Ramos (cell line): Measurements from ENCODE around the gene AOC2.
"Not testable (repeated sequence)": the region's sequence is repeated elsewhere in the genome, so short reads cannot be mapped to it uniquely, and the experiment has no call there.

Experiments
- in situ Hi-C: fragments of 300-500 bp; cut with MboI; formaldehyde crosslinking; loops from one replicate; pipeline ENCODE4 v1.14.3; 2022; ENCODE audit warnings: low sequenced_read_pairs; ENCODE audit not compliant: unreplicated experiment

AOC2 gene

DNA sequence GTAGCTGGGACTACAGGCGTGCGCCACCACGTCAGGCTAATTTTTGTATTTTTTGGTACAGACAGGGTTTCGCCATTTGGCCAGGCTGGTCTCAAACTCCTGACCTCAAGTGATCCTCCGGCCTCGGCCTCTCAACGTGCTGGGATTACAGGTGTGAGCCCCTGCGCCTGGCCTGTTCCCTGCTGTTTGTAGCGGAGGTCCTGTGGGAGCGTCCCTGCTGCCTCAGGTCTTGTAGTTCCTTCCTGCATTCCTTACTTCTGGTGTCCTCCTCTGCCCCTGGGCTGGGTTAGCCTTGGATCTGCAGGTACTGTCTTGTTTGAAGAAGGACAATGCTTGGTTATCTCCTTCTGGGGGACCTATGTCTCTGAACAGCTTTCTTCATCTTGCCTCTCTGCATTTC, 32.7 kb downstream of the AOC2 start:
- in situ Hi-C loops: no loop called here

- in situ Hi-C loops: no loop called here
Observed at GRCh38 chr17:42878123-42878880, 33.9 kb downstream of the AOC2 start.

DNA sequence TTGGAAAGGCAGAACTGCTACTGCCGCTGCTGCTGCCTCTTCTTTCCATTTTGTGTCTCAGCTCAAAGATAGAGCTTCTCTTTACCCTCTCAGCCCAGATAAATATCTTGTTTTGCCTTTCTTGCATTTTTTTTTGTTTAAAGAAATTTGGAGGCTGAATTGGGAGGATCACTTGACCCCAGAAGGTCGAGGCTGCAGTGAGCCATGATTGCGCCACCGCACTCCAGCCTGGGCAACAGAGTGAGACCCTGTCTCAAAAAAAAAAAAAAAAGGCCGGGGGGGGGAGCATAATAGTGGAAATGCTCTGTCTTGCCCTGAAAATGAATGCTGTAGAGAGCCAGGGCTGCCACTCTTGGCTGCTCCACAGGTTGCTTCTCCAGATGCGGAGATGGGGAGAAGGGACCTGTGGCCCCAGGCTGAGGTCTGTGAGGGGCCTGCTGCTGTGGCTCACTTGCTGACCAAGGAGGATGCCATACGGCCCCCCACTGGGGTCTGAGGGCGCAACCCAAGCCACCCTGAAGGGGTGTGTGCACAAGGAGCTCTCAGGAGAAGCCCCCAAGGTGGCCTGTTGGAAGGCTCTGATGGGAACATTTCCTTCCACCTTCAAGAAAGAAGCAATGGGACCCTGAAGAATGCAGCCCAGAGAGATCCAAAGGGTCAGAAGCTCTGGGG, 34.7 kb downstream of the AOC2 start:
- in situ Hi-C loops: no loop called here

- in situ Hi-C loops: no loop called here
Observed at GRCh38 chr17:42879596-42879985, 35.2 kb downstream of the AOC2 start.

- in situ Hi-C loops: no loop called here
Observed at GRCh38 chr17:42880776-42881310, 36.5 kb downstream of the AOC2 start.

GRCh38 chr17:42881706-42882105, 37.3 kb downstream of the AOC2 start:
- in situ Hi-C loops: not testable (repeated sequence)

DNA sequence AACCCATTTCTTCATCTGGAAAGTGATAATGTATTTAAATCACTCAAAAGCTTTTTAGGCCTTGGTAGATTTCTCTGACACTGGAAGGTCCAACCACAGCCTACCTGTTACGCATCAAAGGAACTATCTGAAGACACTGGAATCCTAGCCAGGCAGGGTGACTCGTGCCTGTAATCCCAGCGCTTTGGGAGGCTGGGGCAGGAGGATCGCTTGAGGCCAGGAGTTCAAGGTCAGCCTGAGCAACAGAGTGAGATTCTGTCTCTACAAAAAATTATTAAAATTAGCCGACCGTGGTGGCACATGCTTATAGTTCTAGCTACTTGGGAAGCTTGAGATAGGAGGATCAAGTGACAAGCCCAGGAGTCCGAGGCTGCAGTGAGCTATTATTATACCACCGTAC, 37.8 kb downstream of the AOC2 start:
- in situ Hi-C loops: no loop called here

- in situ Hi-C loops: no loop called here
Observed at GRCh38 chr17:42883802-42884558, 39.6 kb downstream of the AOC2 start.

- in situ Hi-C loops: not testable (repeated sequence)
Observed at GRCh38 chr17:42885806-42886205, 41.4 kb downstream of the AOC2 start.

- in situ Hi-C loops: no loop called here
Observed at GRCh38 chr17:42886283-42887176, 42.1 kb downstream of the AOC2 start.

DNA sequence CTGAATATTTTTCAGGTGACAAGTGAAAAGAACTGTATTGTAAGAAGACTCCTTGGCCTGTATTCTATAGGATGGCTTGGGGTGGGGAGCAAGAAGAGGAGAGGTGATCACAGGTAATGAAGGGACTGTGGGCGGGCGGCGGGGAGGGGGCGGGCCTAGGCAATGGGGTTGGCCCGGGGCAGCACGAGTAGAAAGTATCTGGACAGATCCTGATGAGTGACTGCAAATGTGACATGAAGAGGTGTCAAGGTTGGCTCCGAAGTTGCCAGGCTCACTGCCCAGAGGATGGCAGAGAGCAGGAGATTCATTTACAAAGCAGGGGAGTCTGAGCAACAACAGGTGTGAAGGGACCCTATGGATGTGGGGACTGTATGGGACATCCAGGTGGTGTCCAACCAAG, 45.4 kb downstream of the AOC2 start:
- in situ Hi-C loops: loop anchor here (10.0 kb wide), 1 partner anchor 65 kb away; no protein-coding TSS in a partner anchor

GRCh38 chr17:42891539-42892152, 47.3 kb downstream of the AOC2 start:
- in situ Hi-C loops: loop anchor here (10.0 kb wide), 1 partner anchor 63 kb away; no protein-coding TSS in a partner anchor

GRCh38 chr17:42893359-42893758, 49.0 kb downstream of the AOC2 start:
- in situ Hi-C loops: loop anchor here (10.0 kb wide), 1 partner anchor 61 kb away; no protein-coding TSS in a partner anchor

DNA sequence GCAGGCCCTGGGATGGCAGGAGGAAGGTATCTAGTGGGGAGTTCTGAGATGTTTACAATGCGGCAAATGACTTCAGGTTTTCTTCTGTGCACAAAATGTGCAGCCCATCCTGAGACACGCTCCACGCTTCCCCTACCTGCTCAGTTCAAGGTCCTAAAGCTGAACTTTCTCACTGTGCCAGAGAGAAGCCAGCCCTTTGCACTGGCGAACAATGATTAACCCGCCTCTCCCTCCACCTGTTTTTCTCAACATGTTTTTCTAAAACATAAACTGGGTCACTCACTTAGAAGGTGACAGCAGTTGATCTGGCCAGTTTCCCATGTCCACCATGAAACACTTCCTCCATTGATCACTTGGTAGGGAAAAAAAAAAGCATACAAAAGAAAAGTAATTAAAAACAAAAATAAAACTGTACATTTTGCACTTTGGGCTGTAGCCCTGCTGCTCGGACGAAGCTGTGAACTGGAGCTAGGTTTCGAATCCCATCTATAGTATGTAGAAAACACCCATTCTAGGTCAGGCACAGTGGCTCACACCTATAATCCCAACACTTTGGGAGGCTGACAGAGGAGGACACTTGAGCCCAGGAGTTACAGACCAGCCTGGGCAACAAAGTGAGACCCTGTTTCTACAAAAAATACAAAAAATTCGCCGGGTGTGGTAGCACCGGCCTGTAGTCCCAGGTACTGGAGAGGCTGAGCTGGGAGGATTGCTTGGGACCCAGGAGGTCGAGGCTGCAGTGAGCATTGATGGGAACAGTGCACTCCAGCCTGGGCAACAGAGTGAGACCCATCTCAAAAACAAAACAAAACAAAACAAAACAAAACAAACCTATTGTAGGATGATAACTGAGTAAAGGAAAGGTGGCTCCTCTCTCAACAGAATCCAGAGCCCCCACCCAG, 50.2 kb downstream of the AOC2 start:
- in situ Hi-C loops: loop anchor here (10.0 kb wide), 1 partner anchor 60 kb away; no protein-coding TSS in a partner anchor

DNA sequence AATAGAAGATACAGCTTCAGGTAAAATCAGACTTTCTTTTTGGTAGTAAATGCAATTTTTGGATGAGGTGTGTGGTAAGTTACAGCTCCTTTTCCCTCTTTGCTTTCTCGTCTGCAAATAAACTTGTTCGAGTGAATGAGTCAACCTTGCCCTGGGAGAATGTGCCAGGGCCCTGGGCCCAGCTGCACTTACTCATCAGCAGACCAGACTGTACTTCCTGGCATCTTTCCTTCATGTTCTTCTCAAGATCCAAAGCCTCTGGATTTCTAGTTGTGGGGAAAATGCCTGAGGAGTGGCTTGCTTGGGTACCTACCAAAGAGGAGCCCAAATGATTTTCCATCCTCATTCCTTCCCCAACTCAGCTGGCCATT, 50.8 kb downstream of the AOC2 start:
- in situ Hi-C loops: loop anchor here (10.0 kb wide), 1 partner anchor 60 kb away; no protein-coding TSS in a partner anchor

DNA sequence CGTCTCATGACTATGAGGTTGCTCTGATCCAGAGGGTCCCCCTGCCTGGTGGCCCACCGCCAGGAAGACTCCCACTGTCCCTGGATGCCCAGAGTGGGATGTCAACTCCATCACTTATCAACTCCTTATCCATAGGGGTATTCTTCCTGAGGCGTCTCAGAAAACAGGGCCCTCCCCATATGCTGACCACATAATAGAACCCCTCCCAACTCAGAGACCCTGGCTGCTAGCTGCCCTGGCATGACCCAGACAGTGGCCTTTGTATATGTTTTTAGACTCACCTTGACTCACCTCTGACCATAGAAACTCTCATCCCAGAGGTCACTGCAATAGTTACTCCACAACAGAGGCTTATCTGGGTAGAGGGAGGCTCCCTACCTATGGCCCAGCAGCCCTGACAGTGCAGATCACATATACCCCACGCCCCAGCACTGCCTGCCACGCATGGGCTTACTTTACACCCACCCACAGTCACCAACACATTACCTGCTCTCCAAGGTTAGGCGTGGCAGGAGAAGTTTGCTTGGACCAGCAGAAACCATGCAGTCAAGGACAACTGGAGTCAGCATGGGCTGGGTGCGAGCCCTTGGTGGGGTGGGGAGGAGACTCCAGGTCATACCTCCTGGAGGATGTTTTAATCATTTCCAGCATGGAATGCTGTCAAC, 53.9 kb downstream of the AOC2 start:
- in situ Hi-C loops: loop anchor here (10.0 kb wide), 1 partner anchor 57 kb away; no protein-coding TSS in a partner anchor

DNA sequence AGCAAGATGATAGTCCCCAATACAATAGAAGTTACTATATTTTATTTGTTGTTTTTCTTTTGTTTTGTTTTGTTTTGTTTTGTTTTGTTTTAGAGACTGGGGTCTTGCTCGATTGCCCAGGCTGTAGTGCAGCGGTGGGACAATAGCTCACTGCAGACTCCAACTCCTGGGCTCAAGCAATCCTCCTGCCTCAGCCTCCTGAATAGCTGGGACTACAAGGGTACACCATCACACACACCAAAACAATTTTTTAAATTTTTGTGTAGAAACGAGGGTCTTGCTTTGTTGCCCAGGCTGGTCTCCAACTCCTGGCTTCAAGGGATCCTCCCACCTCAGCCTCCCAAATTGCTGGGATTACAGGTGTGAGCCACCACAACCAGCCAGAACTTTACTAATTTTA, 55.6 kb downstream of the AOC2 start:
- in situ Hi-C loops: loop anchor here (10.0 kb wide), 1 partner anchor 55 kb away; no protein-coding TSS in a partner anchor
